Lung (tissue), 16 donors: ENCODE data around the gene RAB9B. TPM values are rescaled to one million over a fixed set of nuclear protein-coding genes. Genes with fewer than 3 reads are reported as not detected.
A peak's percentile ranks its signal among the peaks of the same experiment; 100 is the strongest.

Experiments
- ATAC-seq: fragments of 200-7000 bp; cut with Tn5 transposase; one replicate; pipeline ENCODE4 v1.9.1; 2020; ENCODE audit warnings: moderate number of reproducible peaks; ENCODE audit not compliant: insufficient read depth, low FRiP score
- DNase-seq, 3 donors: peaks; one replicate each; pipeline ENCODE4 v3.0.0-alpha.2; 2013 to 2017
- H3K27ac ChIP-seq, 2 donors: one replicate each; pipeline ENCODE4 v1.5.1; 2013; ENCODE audit warnings: mild to moderate bottlenecking in 2 of 2, moderate library complexity in 2 of 2, control low read depth in 1 of 2, inconsistent platforms in 1 of 2, low read depth in 1 of 2, low read length in 1 of 2
- H3K27me3 ChIP-seq, 3 donors: one replicate each; pipeline ENCODE4 v1.5.1; 2013; ENCODE audit warnings: low read length in 2 of 3; ENCODE audit not compliant: control insufficient read depth in 3 of 3, insufficient read depth in 3 of 3
- H3K36me3 ChIP-seq, 4 donors: one replicate each; pipeline ENCODE4 v1.5.1; 2013; ENCODE audit warnings: low read length in 4 of 4, mild to moderate bottlenecking in 1 of 4, moderate library complexity in 1 of 4; ENCODE audit not compliant: control insufficient read depth in 4 of 4, insufficient read depth in 4 of 4
- H3K4me1 ChIP-seq, 5 donors: one replicate each; pipeline ENCODE4 v1.5.1; 2013; ENCODE audit warnings: low read length in 5 of 5, mild to moderate bottlenecking in 2 of 5, moderate library complexity in 1 of 5; ENCODE audit not compliant: control insufficient read depth in 5 of 5, insufficient read depth in 5 of 5
- H3K4me3 ChIP-seq: one replicate; pipeline ENCODE4 v1.5.1; 2013; ENCODE audit warnings: mild to moderate bottlenecking, control low read depth, moderate library complexity
- H3K9ac ChIP-seq, 2 donors: one replicate each; pipeline ENCODE4 v1.5.1; 2013; ENCODE audit warnings: low read length in 2 of 2, control low read depth in 1 of 2; ENCODE audit not compliant: insufficient read depth in 1 of 2
- H3K9me3 ChIP-seq, 4 donors: one replicate each; pipeline ENCODE4 v1.5.1; 2013; ENCODE audit warnings: low read length in 3 of 4, mild to moderate bottlenecking in 1 of 4, moderate library complexity in 1 of 4; ENCODE audit not compliant: control insufficient read depth in 4 of 4, insufficient read depth in 3 of 4
- WGBS, 2 donors: extraction: QIAGEN DNeasy Blood & Tissue Kit; methylation state at CpG; one replicate each; pipeline ENCODE4 v1.1.7; 2013; 5-methylcytosine and 5-hydroxymethylcytosine counted together
- long read RNA-seq, 5 donors: transcript quantifications; one replicate each; lab custom pipeline, GENCODE V29; 2026
- polyA plus RNA-seq, 2 donors: library from polyadenylated mRNA; stranded (reverse); fragments of 200-250 nt; gene quantifications; one replicate each; pipeline ENCODE4 v1.2.1, GENCODE V29; 2013
- total RNA-seq, 2 donors: library from RNA; depleted of rRNA in 1 of 2; stranded (reverse); fragments of >200 nt in 1 of 2; gene quantifications; one replicate each; pipeline ENCODE4 v1.2.1, GENCODE V29; 2014 to 2021
- TF ChIP-seq, protein P1 (sequence below): IDR thresholded peaks from 2 replicates; pipeline ENCODE4 v1.5.1; 2012; ENCODE audit warnings: mild to moderate bottlenecking; ENCODE audit errors: control extremely low read depth, extremely low read depth
- donor health status: control.
- donor health status: control.
- donor health status: Bipolar disorder and iron deficiency.
- donor health status: healthy.
- donor health status: DM: yes; HTN: yes; CAD: no.

Gene RAB9B, protein sequence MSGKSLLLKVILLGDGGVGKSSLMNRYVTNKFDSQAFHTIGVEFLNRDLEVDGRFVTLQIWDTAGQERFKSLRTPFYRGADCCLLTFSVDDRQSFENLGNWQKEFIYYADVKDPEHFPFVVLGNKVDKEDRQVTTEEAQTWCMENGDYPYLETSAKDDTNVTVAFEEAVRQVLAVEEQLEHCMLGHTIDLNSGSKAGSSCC
- total RNA-seq = 1 to 10 TPM in 1 of 2 donors, under 1 TPM in 1; 0.58 to 3.3 TPM
- under 1 TPM; 0.16 to 0.33 TPM for polyA plus RNA-seq
- long read RNA-seq, donor 1 = 0 reads
- long read RNA-seq, donor 2 = 0 reads
- long read RNA-seq, donor 3 = 0 reads
- long read RNA-seq, donor 4 = 0 reads
- long read RNA-seq, donor 5, partial matches to known transcripts = 0 of 3 reads
- long read RNA-seq, donor 5, other reads (novel, unspliced or antisense) = 0 of 3 reads

- Histone ChIP-seq H3K27me3 (peaks cover 4 to 35% (median 29%) of the 10 kb centered on the region in 3 donors), H3K27ac (peak within 1 kb of the TSS; percentile 40 to 66), H3K4me3 (peak within 1 kb of the TSS; percentile 60), H3K4me1 (peaks cover 0 to 4% (median 0%) of the 10 kb centered on the region in 5 donors), H3K36me3 (no peaks in the 10 kb centered on the region), H3K9ac (peak within 1 kb of the TSS in 1 of 2 donors; percentile 3), H3K9me3 (peaks cover 0 to 7% (median 0%) of the 10 kb centered on the region in 4 donors)
- DNase-seq (peak; percentile 33 to 49 (median 34)), ATAC-seq (peak; percentile 75)
- TF ChIP-seq, protein P1, sequence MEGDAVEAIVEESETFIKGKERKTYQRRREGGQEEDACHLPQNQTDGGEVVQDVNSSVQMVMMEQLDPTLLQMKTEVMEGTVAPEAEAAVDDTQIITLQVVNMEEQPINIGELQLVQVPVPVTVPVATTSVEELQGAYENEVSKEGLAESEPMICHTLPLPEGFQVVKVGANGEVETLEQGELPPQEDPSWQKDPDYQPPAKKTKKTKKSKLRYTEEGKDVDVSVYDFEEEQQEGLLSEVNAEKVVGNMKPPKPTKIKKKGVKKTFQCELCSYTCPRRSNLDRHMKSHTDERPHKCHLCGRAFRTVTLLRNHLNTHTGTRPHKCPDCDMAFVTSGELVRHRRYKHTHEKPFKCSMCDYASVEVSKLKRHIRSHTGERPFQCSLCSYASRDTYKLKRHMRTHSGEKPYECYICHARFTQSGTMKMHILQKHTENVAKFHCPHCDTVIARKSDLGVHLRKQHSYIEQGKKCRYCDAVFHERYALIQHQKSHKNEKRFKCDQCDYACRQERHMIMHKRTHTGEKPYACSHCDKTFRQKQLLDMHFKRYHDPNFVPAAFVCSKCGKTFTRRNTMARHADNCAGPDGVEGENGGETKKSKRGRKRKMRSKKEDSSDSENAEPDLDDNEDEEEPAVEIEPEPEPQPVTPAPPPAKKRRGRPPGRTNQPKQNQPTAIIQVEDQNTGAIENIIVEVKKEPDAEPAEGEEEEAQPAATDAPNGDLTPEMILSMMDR = no peak
- 0 to 14% methylated on average over 13 to 54 of the region's 54 CpGs for WGBS, 2 donors
Observed at GRCh38 chrX:103831803-103832544, at the start of gene RAB9B. RAB9B (minus strand) TSS chrX:103832257; CDS start chrX:103825784, 6,473 bp downstream.

DNA sequence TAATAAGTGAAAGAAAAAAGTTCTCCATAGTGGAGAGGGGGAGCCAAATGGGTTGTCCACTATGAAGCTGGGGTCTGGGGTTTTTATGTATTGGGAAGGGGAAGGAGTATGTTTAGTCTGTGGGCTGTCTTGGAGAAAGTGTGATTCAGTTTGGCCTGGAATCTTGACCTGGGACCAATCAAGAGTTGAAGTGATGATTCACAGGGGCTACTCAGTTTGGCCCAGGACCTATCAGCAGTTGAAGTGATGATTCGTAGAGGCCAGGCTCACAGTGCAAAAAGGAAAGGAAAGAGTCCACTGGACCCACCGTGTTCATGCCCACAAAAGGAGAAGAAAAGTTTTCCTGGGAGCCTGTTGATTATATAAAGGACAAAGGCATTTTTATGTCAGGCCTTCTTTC lies 47.3 kb upstream of the RAB9B start:
- peaks cover 0 to 2% (median 0%) of the 10 kb centered on the region in 5 donors for H3K4me1 ChIP-seq
- no peak overlapping the region for H3K4me3 ChIP-seq
- no peak overlapping the region for H3K9ac ChIP-seq
- ATAC-seq (no peak), DNase-seq (no peak)
- no peak overlapping the region for H3K27ac ChIP-seq
- TF ChIP-seq, protein P1 = no peak
- H3K9me3 ChIP-seq = no peaks in the 10 kb centered on the region
- peaks cover 0 to 6% (median 4%) of the 10 kb centered on the region in 3 donors for H3K27me3 ChIP-seq
- WGBS, 2 donors = 51 to 76% methylated on average over 2 of the region's 2 CpGs
- H3K36me3 ChIP-seq = no peaks in the 10 kb centered on the region

- Histone ChIP-seq H3K9ac (no peak overlapping the region), H3K27me3 (peaks cover 0 to 6% (median 4%) of the 10 kb centered on the region in 3 donors), H3K36me3 (no peaks in the 10 kb centered on the region), H3K4me3 (no peak overlapping the region), H3K9me3 (no peaks in the 10 kb centered on the region), H3K27ac (no peak overlapping the region), H3K4me1 (peaks cover 0 to 2% (median 0%) of the 10 kb centered on the region in 5 donors)
- DNase-seq (peak; percentile 8 to 44 (median 13)), ATAC-seq (no peak)
- TF ChIP-seq, protein P1 = no peak
- 64 to 81% methylated on average over 8 of the region's 8 CpGs for WGBS, 2 donors
Observed at GRCh38 chrX:103878466-103879122, 46.5 kb upstream of the RAB9B start.
